H7 (cell line): Measurements from ENCODE around the gene RAB5B. TPM values are rescaled to one million over a fixed set of nuclear protein-coding genes. Genes with fewer than 3 reads are reported as not detected.
A peak's percentile ranks its signal among the peaks of the same experiment; 100 is the strongest.

Experiments used
- DNase-seq: peaks from one replicate; pipeline ENCODE4 v3.0.0; 2012
- H3K27me3 ChIP-seq: 2 replicates; pipeline ENCODE4 v1.6.0; 2011; ENCODE audit warnings: mild to moderate bottlenecking, low read length; ENCODE audit not compliant: control insufficient read depth, insufficient read depth
- H3K36me3 ChIP-seq: replicated peaks from 2 replicates; pipeline ENCODE4 v1.5.1; 2011; ENCODE audit warnings: low read length; ENCODE audit not compliant: control insufficient read depth, insufficient read depth
- H3K4me3 ChIP-seq: 2 replicates; pipeline ENCODE4 v1.5.1; 2011; ENCODE audit warnings: low read depth, mild to moderate bottlenecking, control low read depth, low read length, moderate library complexity; ENCODE audit not compliant: insufficient read depth
- total RNA-seq: library from RNA; depleted of rRNA; stranded (reverse); fragments of >200 nt; shearing (Covaris generic); gene quantifications from 2 replicates; pipeline ENCODE4 v1.2.3, GENCODE V29; 2014

The RAB5B gene
- total RNA-seq, 1 experiment from 2014 or later: 52.4 TPM

DNA sequence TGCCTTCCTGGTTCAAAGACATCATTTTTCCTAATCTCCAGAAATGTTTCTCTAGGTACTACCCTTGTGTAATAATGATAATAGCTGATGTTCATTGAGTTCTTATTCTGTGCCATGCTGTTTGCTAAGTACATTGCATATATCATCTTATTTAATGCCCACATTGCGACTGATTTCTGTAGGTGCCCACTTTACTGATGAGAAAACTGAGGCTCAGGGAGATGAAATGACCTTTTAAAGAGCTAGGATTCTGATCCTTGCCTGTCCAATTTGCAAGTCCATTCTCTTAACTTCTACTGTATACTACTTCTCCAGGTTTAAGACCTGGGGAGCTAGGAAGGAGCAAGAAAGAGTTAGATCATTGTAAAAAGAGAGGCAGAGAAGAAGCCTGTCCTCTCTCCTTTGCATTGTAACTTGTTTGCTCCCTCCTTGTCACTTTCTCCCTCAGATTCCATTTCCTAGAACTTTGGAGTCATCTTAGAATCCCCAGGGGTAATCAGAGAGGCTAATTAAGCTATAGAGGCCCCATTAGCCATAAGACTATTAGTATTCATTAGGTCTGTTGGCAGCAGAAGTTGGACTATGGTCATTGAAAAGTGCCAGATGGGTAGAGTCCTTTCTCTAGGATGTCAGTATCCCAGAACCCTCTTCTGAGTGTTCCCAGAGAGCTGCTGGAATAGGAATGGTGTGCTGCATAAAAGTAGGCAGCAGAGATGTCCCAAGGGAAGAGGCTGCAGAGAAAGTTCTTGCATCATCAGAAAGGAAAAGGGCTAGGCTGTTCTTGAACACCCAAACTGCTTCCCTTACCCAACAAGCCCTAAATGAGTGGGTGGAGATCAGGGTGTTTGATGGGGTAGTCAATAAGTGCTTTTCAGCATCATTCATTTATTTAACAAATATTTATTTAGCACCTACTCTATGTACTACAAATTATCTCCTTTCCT lies 39.8 kb upstream of the RAB5B start:
- no peak for DNase-seq
- Histone ChIP-seq H3K4me3 (no peak overlapping the region), H3K27me3 (peaks cover 35% of the 10 kb centered on the region), H3K36me3 (no peaks in the 10 kb centered on the region)

DNA sequence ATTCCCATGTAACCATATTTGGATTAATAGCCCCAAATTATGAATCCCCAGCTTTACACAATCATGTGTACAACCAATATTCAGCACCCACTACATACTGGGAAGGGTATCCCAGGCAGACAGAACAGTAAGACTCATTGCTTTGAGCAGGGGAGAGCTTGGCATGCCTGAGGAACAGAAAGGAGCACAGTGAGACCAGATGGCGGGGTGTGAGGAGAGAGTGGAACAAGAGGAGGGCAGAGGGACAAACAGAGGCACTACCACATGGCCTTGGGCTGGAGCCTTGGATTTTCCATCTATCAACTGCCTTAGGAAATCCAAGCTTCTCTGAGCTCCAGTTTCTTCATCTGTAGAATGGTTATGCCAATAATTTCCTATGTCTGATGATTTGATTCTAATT lies 39.1 kb upstream of the RAB5B start:
- Histone ChIP-seq H3K4me3 (no peak overlapping the region), H3K27me3 (peaks cover 35% of the 10 kb centered on the region), H3K36me3 (no peaks in the 10 kb centered on the region)
- DNase-seq: peak; percentile 8

- peak overlapping the region; percentile 32; the same call in 1 of the 2 replicates for H3K4me3 ChIP-seq
- peaks cover 35% of the 10 kb centered on the region for H3K27me3 ChIP-seq
- no peaks in the 10 kb centered on the region; the same call in 1 of the 2 replicates for H3K36me3 ChIP-seq
- peak; percentile 66 for DNase-seq
Measured at GRCh38 chr12:55935738-55936151, 38.1 kb upstream of the RAB5B start.

GRCh38 chr12:55937981-55938380 lies 35.9 kb upstream of the RAB5B start:
- Histone ChIP-seq H3K4me3 (no peak overlapping the region), H3K36me3 (no peaks in the 10 kb centered on the region; the same call in 1 of the 2 replicates), H3K27me3 (peaks cover 16% of the 10 kb centered on the region)
- DNase-seq: peak; percentile 5

GRCh38 chr12:55938826-55939501 lies 34.9 kb upstream of the RAB5B start:
- peak; percentile 2 for DNase-seq
- Histone ChIP-seq H3K36me3 (no peaks in the 10 kb centered on the region; the same call in 1 of the 2 replicates), H3K27me3 (peaks cover 7% of the 10 kb centered on the region; the same call in 1 of the 2 replicates), H3K4me3 (no peak overlapping the region)

DNA sequence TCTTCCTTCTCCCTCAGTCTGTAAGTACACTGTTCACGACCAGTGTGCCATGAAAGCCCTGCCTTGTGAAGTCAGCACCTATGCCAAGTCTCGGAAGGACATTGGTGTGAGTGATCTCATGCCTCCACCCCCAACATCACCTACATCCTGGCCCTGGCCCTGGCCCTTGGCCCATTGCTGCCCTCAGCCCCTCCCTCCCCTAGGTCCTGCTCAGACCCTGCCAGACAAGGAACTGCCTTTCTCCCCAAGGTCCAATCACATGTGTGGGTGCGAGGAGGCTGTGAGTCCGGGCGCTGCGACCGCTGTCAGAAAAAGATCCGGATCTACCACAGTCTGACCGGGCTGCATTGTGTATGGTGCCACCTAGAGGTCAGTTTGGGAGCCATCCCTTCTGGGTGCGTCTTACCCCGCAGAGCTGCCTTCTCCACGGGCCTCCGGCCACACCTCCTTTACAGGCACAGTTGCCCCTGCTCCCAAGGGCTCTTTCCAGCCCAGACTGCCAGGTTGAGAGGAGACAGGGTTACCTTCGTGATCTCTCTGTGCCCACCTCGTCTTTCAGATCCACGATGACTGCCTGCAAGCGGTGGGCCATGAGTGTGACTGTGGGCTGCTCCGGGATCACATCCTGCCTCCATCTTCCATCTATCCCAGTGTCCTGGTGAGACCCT lies 33.7 kb upstream of the RAB5B start:
- H3K4me3 ChIP-seq: no peak overlapping the region
- DNase-seq: peak; percentile 89
- H3K27me3 ChIP-seq: no peaks in the 10 kb centered on the region; the same call in 1 of the 2 replicates
- no peaks in the 10 kb centered on the region; the same call in 1 of the 2 replicates for H3K36me3 ChIP-seq

GRCh38 chr12:55942055-55942454 lies 31.8 kb upstream of the RAB5B start:
- no peaks in the 10 kb centered on the region; the same call in 1 of the 2 replicates for H3K27me3 ChIP-seq
- no peaks in the 10 kb centered on the region; the same call in 1 of the 2 replicates for H3K36me3 ChIP-seq
- H3K4me3 ChIP-seq: no peak overlapping the region
- DNase-seq: no peak

GRCh38 chr12:55942577-55943136 lies 31.2 kb upstream of the RAB5B start:
- Histone ChIP-seq H3K36me3 (no peaks in the 10 kb centered on the region; the same call in 1 of the 2 replicates), H3K4me3 (no peak overlapping the region), H3K27me3 (no peaks in the 10 kb centered on the region; the same call in 1 of the 2 replicates)
- DNase-seq: no peak

DNA sequence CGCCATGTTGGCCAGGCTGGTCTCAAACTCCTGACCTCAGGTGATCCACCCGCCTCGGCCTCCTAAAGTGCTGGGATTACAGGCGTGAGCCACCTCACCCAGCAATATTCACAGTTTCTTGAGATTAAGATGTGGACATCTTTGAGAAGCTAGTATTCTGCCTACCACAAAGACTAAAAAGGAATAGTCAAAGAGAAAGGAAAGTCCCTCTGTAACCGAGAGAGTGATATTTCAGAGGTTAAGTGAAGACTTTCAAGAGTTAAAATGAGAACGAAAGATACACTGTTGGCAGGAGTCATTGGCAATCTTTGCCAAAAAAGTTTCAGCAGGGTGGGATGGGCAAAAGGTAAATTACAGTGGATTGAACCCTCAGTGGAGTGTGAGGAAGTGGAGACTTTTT lies 27.3 kb upstream of the RAB5B start:
- Histone ChIP-seq H3K27me3 (no peaks in the 10 kb centered on the region; the same call in 1 of the 2 replicates), H3K36me3 (no peaks in the 10 kb centered on the region; the same call in 1 of the 2 replicates), H3K4me3 (no peak overlapping the region)
- DNase-seq: no peak

- peak; percentile 2 for DNase-seq
- Histone ChIP-seq H3K4me3 (no peak overlapping the region), H3K36me3 (peaks cover 9% of the 10 kb centered on the region), H3K27me3 (no peaks in the 10 kb centered on the region; the same call in 1 of the 2 replicates)
Measured at GRCh38 chr12:55955344-55955743, 18.5 kb upstream of the RAB5B start.

DNA sequence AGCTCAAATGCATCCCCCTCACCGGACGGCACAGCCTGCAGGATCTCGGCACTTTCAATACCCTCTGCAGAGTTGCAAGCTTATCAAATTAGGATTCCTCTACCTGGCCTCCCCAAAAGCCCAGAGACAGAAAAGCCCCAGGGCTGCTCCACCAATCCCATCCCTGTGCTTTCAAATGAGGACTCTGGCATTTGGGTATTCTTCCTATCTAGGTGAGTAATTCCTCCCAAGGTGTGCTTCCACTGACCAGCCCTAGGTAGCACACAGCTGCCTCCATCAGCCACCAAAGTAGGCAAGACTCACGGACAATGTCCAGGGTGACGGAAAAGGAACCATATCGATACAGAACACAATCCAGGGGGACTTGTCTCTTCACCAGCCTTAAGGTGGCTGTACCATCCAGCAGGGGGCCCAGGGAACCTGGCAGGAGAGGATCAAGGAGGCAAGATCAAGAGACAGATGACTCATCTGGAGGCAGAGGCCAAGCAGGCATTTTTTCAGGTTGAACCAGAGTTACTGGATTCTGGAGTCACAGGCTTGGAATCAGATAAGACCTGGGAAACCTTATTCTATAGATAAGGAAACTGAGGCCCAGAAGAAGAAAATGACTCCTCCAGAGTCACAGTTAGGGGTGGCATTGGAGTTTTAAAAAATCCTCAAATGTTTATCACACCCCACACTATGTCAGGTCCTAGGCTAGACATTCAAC lies 17.9 kb upstream of the RAB5B start:
- H3K4me3 ChIP-seq: no peak overlapping the region
- peaks cover 9% of the 10 kb centered on the region for H3K36me3 ChIP-seq
- H3K27me3 ChIP-seq: no peaks in the 10 kb centered on the region; the same call in 1 of the 2 replicates
- peak; percentile 52 for DNase-seq

DNA sequence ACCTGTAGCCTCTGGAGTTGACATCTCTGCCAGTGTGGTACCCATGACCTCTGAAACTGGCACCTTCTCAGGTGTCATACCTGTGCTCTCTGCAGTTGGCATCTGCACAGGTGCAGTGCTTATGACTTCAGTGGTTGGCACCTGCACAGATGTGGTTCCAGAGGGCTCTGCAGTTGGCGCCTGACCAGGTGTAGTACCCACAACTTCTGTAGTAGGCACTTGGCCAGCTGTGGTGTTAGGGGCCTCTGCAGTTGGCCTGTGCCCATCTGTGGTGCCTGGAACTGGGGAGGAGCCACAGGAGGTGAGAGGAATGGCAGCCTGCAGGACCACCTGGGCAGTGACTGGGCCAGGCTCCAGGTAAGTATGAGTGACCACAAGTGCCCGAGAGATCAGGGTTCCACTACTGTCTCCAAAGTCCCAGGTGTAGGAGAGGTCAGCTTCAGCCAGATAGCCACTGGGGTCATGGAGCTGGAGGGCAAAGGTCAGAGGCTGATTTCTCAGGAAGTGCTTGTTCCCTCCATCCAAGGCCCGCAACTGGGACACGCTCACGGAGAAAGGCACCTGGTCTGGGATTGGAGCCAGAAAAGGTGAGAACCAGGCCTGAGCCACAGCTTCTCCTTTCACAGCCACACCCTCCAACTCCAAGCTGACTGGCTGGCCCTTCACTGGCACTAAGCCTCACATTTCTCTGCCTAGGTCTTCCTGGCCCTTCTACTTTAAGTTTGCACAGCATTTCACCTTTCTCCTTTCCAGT lies 16.6 kb upstream of the RAB5B start:
- DNase-seq: peak; percentile 6
- peaks cover 5% of the 10 kb centered on the region for H3K36me3 ChIP-seq
- H3K4me3 ChIP-seq: no peak overlapping the region
- no peaks in the 10 kb centered on the region for H3K27me3 ChIP-seq

- DNase-seq: no peak
- Histone ChIP-seq H3K27me3 (no peaks in the 10 kb centered on the region), H3K36me3 (peaks cover 5% of the 10 kb centered on the region), H3K4me3 (no peak overlapping the region)
Measured at GRCh38 chr12:55963760-55964159, 10.1 kb upstream of the RAB5B start.
